Suprapubic skin (tissue), 4 donors: ENCODE results near the gene IL34. TPM values are rescaled to one million over a fixed set of nuclear protein-coding genes. Genes with fewer than 3 reads are reported as not detected.

Experiments
- DNase-seq, 2 donors: peaks; one replicate each; pipeline ENCODE4 v3.0.0-alpha.2; 2019; ENCODE audit warnings: low spot score in 2 of 2
- H3K27ac ChIP-seq: fragments of 200-600 bp; sonication (generic); one replicate; pipeline ENCODE4 v1.5.1; 2019
- H3K27me3 ChIP-seq: fragments of 200-600 bp; sonication (generic); one replicate; pipeline ENCODE4 v1.5.1; 2019
- H3K36me3 ChIP-seq: fragments of 200-600 bp; sonication (generic); one replicate; pipeline ENCODE4 v1.5.1; 2019
- H3K4me1 ChIP-seq: fragments of 200-600 bp; sonication (generic); one replicate; pipeline ENCODE4 v1.5.1; 2019
- H3K4me3 ChIP-seq: fragments of 200-600 bp; sonication (generic); one replicate; pipeline ENCODE4 v1.5.1; 2019; ENCODE audit warnings: mild to moderate bottlenecking
- H3K9me3 ChIP-seq: fragments of 200-600 bp; sonication (generic); one replicate; pipeline ENCODE4 v1.5.1; 2019
- CTCF ChIP-seq, 2 donors: fragments of 200-600 bp in 1 of 2; fragments of 450-650 bp in 1 of 2; sonication (generic) in 1 of 2; IDR thresholded peaks; one replicate each; pipeline ENCODE4 v1.5.1; 2016 to 2019; ENCODE audit warnings: antibody characterized with exemption in 2 of 2, mild to moderate bottlenecking in 1 of 2, moderate library complexity in 1 of 2
- EP300 ChIP-seq: sonication (generic); formaldehyde crosslinking; IDR thresholded peaks from one replicate; pipeline ENCODE4 v1.6.1; 2017; ENCODE audit warnings: antibody characterized with exemption
- POLR2A ChIP-seq, 2 donors: fragments of 450-650 bp; IDR thresholded peaks; one replicate each; pipeline ENCODE4 v1.6.1; 2017; ENCODE audit warnings: antibody characterized with exemption in 2 of 2, mild to moderate bottlenecking in 2 of 2, moderate library complexity in 2 of 2
- POLR2AphosphoS5 ChIP-seq, 3 donors: sonication (generic); formaldehyde crosslinking; IDR thresholded peaks; one replicate each; pipeline ENCODE4 v1.6.1; 2017; ENCODE audit warnings: antibody characterized with exemption in 3 of 3
- WGBS: methylation state at CpG from one replicate; pipeline ENCODE4 v1.1.5; 2018; 5-methylcytosine and 5-hydroxymethylcytosine counted together
- total RNA-seq, 4 donors: library from RNA; depleted of rRNA; stranded (reverse); fragments of >200 nt; gene quantifications; one replicate each; pipeline ENCODE4 v1.1.0, GENCODE V29; 2016

The IL34 gene
- total RNA-seq, 4 donors from 2014 or later, result 64.2 to 187 (median 92.5) TPM

- Histone ChIP-seq H3K27ac (no peak overlapping the region), H3K36me3 (peaks cover 71% of the 10 kb centered on the region), H3K4me1 (peaks cover 34% of the 10 kb centered on the region), H3K27me3 (no peaks in the 10 kb centered on the region), H3K4me3 (no peak overlapping the region), H3K9me3 (no peaks in the 10 kb centered on the region)
- DNase-seq, result no peak
- TF ChIP-seq POLR2AphosphoS5 (IDR thresholded peaks at IDR 0.05) (no peak), CTCF (IDR thresholded peaks at IDR 0.05) (no peak), EP300 (no peak), POLR2A (IDR thresholded peaks at IDR 0.05) (no peak)
- 90% methylated on average over 18 of the region's 22 CpGs for WGBS
These were observed 31.9 kb downstream of the IL34 start for GRCh38 chr16:70678121-70678897.

- Histone ChIP-seq H3K9me3 (no peaks in the 10 kb centered on the region), H3K36me3 (peaks cover 64% of the 10 kb centered on the region), H3K4me1 (peaks cover 42% of the 10 kb centered on the region), H3K4me3 (no peak overlapping the region), H3K27ac (no peak overlapping the region), H3K27me3 (no peaks in the 10 kb centered on the region)
- no peak for DNase-seq
- no peak for TF ChIP-seq POLR2AphosphoS5 (IDR thresholded peaks at IDR 0.05)
- no peak for TF ChIP-seq POLR2A (IDR thresholded peaks at IDR 0.05)
- TF ChIP-seq CTCF (IDR thresholded peaks at IDR 0.05), result no peak
- no peak for TF ChIP-seq EP300
- 88% methylated on average over 27 of the region's 31 CpGs for WGBS
These were observed 32.7 kb downstream of the IL34 start for GRCh38 chr16:70678898-70679670.

- TF ChIP-seq EP300, result no peak
- TF ChIP-seq CTCF (IDR thresholded peaks at IDR 0.05), result peak in 1 of 2 donors; percentile 52
- no peak for TF ChIP-seq POLR2A (IDR thresholded peaks at IDR 0.05)
- Histone ChIP-seq H3K9me3 (no peaks in the 10 kb centered on the region), H3K27me3 (no peaks in the 10 kb centered on the region), H3K4me3 (no peak overlapping the region), H3K27ac (peak overlapping the region; percentile 70), H3K4me1 (peaks cover 50% of the 10 kb centered on the region), H3K36me3 (peaks cover 56% of the 10 kb centered on the region)
- WGBS, result 72% methylated on average over 54 of the region's 80 CpGs
- no peak for DNase-seq
These were observed 33.5 kb downstream of the IL34 start for GRCh38 chr16:70679671-70680494.

GRCh38 chr16:70680495-70681381, 34.4 kb downstream of the IL34 start:
- WGBS, result 56% methylated on average over 17 of the region's 18 CpGs
- no peak for TF ChIP-seq CTCF (IDR thresholded peaks at IDR 0.05)
- no peak for TF ChIP-seq POLR2AphosphoS5 (IDR thresholded peaks at IDR 0.05)
- no peak for TF ChIP-seq EP300
- TF ChIP-seq POLR2A (IDR thresholded peaks at IDR 0.05), result no peak
- H3K36me3 ChIP-seq, result peaks cover 48% of the 10 kb centered on the region
- no peaks in the 10 kb centered on the region for H3K9me3 ChIP-seq
- no peak for DNase-seq
- H3K4me1 ChIP-seq, result peaks cover 55% of the 10 kb centered on the region
- peak overlapping the region; percentile 24 for H3K4me3 ChIP-seq
- H3K27ac ChIP-seq, result peak overlapping the region; percentile 70
- no peaks in the 10 kb centered on the region for H3K27me3 ChIP-seq
